CD4-positive, alpha-beta T cell treated with Interleukin-12 subunit alpha and Interleukin-12 subunit beta, for 1 hour (primary cell): Measurements from ENCODE around the gene OBP2B.
"Not testable (repeated sequence)": the region's sequence is repeated elsewhere in the genome, so short reads cannot be mapped to it uniquely, and the experiment has no call there.

Experiments
- DNase-seq: peaks from one replicate; pipeline ENCODE4 v3.0.0-alpha.2; 2020

The OBP2B gene

DNA sequence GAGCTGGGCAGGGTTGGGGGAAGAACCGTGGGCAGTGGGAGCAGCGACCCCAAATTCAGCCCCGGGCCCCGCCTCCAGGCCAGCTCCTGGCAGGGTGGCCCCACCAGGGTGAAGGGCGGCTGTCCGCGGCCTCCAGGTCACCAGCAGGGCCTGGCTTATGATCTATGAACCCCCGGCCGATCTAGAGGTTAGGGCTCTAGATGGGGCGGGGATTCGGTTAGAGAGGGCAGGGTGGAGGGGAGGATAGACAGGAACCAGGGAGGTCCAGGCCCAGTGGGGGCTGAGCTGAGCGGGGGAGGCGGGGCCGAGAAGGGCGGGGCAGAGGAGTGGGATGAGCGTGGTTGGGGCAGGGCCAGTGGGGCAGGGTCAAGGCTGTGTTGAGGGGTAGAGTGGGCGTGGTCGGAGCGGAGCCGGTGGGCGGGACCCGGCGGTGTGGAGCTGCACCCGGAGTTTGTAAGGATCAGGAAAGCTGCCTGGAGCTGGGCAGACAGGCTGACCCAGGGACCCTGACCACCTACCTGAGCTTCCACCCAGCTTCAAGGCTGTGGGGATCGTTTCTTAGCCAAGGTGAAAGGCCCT is 29.3 kb upstream of the OBP2B start:
- DNase-seq = peak; percentile 44

DNA sequence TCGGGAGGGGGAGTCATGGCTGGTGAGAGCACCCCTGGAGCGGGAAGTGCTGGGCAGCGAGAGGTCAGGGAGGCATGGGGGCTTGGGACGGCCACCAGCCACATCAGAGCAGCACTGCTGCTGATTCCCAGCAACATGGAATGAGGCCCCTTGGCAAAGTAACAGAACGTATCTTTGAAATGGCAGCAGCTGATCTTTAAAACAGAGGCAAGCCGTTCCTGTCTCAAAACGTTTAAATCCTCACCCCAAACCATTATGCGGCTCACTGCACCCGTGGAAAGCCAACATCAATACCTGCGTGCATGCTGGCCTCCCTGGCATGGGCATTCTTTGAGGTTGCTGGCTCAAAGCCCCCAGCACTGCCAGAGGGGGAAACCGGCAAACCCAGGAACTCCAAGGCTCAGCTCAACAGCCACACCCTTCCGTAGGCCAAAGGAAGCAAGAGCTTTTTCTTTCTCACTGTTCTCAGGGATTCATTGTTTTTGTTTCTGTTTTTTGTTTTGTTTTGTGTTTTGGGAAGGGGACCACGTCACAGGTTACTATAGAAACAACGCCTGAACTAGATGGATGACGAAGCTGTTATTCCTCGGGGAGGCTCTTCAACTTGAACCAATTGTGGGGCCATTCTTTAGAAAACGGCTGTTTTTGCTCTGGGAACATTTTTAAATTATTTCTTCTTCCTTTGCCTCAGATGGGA is 28.1 kb upstream of the OBP2B start:
- no peak for DNase-seq

DNA sequence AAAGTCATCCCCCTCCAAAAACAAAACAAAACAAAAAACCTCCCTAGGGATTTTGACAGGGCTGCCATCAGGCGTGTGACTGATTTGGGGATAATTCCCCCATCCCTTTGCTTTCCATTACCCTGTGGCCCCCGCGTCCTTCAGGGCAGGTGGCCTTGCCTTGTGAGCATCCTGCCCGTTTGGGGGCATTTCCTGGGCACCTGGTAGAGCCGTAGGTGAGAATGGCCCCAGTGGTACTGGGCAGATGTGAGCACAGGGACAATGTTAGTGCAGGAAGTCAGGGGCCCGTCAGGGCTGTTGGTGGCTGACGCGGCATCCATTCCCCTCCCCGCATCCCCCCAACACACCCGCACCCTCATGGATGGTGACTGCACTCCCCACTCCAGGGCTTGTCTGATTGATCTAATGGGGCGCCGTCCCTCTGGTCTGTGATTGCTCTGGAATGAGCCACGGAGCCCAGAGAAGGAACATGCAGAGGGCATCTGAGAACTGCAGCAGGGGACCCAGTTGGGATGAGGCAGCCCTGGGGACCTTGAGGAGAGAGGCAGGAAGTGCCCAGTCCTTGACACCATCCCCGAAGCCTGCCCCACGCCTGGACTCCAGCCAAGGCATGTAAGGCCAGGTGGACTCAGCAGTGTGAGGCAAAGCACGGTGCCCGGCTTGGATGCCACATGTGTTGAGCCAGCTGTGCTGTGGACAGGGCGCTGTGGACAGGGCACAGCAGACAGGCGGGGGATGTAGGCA is 27.4 kb upstream of the OBP2B start:
- not testable (repeated sequence) for DNase-seq

DNA sequence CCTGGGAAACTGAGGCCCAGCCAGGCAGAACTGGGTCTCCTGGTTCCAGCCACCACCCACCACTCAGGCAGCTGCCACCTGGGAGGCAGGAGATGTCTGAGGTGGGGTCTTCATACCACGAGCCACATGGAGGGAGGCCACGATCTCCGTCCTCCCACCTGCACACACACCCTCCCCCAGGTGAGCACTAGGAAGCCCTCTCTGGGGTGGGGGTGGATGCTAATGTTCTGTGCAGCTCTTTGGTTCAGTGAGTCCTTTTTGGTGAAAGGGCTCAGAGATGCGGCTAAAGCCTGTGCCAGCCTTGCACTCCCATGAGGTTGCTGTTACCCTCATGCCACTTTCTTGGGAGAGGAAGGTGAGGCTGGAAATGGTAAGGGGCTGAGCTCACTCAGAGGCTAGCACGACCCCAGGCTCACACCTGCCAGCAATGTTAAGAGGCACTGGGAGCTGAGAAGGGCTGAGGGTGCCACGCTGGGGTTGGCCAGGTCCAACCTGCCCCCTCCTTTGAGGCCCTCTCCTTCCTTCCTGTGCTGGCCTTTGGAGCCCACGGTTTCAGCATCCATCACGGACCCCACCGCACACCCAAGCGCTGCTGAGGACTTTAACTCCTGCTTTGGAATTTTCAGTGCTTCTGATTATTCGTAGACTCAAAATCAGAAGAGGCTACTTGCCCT is 26.6 kb upstream of the OBP2B start:
- no peak for DNase-seq

DNA sequence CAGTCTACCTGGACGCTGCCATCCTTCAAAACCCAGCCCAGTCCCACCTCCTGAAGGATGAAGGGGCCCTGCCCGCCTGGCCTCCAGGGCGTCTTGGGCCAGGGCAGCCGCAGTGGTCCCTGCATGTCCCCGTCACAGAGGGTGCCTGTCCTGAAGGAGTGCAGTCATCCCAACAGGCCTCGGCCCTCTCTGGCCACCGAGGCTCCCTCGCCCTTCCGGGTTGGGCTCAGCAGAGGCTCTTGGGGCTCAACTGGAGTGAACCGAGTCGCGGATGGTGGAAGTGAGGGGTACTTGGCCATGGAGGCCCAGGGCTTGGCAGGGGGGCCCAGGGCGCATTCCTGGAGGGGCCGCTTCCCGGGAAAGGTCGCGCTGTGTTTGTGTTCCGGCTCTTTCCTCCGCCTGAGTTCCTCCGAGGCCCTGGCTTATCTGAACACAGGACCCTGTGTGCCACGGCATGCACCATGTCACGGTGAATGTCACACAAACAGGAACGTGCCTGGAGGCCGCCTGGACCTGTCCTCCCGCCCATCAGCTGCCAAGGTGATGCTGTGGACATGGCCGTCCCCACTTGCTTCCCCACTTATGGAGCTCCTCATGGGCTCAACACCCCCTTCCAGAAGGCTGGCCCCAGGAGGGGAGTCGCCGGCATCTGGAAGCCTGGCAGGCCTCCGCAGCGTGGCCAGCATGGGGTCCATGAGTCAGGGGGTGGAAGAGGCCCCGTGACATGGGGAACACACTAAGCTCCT is 25.7 kb upstream of the OBP2B start:
- DNase-seq = no peak

DNA sequence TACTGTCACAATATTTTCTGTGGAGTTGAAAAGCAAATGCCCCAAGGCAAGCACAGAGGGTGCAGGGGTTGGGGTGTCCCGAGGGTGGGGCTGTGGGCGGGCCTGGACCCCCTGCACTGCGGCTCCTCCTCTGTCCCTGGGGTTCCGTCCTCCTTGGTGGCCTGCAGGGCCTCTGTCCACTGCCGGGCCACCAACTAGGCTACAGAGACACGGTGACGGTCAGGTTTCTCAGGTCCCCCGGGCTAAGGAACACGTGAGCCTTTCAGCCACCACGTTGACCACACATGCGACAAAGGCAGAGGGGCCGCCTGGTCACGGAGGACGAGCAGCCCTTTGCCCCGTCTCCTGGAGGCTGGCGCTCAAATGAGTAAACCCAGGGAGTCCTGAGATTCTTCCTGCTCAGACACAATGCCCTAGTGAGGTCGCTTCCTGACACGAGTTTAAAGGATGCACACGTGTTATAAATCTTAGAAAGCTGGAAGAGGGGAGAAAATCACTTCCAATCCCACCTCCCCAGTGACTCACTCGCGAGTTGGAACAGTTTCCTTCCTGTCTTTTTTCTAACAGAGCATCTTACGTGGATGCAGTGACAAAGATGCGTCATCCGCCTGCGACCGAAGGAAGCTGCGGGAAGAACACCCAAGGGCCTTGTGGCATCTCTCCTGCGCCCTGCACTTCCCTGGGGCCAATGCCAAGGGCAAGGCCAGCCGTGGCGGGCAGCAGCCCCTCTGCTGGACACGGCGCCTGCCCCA is 24.8 kb upstream of the OBP2B start:
- no peak for DNase-seq

DNA sequence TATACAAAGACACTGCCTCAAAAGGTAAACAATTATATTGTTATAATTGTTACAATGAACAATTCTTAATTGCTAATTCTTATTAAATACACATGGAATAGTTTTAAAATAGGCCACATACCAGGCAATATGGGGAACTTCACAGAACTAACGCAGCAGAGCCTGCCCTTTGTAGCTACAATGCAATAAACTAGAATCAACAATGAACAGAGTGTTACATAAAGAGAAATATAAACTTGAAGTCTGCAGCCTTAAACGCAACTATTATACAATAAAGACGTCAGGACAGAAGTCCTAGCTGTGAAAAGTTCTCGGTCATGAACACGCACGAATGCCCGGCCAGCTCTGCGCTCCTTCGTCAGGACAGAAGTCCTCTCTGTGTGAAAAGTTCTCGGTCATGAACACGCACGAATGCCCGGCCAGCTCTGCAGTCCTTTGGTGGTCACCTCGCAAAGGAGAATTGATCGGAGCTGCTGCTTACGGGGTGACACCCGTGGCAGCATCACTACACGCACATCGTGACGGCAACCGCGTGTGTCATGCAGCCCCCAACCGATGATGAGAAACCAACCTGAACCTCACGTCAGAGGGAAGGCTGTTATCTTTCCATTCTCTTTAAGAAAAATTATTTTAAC is 23.0 kb upstream of the OBP2B start:
- not testable (repeated sequence) for DNase-seq

DNA sequence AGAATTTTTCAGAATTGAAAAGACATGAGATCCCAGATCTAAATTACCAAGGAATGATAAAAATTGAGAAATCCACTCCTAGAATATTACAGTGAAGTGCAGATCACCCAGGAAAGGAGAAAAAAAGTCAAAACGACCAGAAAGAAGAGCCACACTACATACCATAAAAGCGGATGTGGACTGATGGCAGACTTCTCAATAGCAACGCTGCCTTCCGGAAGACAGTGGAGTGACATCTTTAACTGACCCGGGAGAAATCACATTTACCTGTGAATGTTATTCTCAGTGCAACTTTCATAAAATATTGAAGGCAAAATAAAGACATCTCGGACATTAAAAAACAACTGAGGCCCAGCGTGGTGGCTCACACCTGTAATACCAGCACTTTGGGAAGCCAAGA is 21.5 kb upstream of the OBP2B start:
- not testable (repeated sequence) for DNase-seq

DNA sequence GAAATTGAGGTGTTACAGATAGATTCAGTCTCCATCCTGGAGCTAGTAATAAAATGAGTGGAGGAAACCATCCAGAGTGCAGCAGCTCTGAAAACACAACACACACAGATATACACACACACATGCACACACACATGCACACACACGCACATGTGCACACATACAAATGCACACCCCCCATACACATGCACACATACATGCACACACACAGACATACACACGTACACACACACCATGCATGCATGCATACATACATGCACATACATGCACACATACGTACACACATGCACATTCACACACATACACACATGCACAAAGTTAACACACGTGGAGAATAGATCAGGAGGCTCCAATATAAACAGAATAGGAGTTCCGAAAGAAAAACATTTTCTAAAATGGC is 21.0 kb upstream of the OBP2B start:
- DNase-seq = no peak

DNA sequence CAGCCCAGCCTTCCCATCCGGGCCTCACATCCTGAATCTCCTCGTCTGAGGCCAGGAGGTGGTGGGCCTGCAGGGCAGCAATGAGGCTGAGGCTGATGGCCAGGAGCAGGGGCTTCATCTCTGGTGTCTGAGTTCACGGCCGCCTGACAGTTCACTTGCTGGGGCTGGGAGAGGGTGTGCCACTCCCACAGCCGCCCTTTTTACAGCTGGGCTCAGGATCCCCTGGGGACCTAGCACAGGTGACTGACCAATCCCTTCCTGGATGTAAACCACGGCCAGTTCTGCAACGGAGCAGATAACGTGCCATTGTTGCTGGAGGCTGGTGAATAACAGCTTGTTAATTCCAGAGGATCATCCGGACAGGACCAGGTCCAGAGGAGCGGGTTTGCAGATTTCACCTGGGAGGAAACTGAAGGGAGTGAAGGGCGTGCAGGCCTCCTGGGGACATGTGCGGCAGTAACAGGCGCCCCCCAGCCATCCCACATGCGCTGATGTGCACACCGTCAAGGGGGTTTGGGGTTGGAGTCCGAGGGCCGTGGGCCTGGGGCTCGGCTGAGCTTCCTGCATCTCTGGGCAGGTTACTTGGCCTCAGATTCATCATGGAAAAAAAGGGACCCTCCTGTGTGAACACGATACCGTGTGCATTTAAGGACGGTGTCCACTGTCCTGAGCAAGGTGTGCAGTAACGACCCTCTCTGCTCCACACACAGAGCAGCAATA is 19.6 kb upstream of the OBP2B start:
- not testable (repeated sequence) for DNase-seq

DNA sequence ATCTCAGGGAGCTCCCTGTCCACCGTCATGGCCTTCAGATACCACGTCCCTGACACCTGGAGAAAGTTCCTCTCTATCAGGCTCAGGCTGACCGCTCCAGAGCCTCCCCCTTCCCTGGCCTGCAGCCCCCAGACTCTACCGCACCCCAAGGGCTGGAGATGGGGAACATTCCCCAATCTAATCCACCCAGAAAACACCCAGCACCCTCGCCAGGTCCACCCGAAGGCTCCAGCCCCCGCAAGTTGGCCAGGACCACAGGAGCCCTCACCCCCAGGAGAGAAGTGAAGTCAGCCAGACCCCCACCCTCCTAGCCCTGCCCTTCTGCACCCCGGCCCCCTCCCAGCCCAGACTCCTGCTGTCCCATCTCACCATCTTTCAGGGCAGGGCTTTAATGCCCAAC is 18.9 kb upstream of the OBP2B start:
- DNase-seq = not testable (repeated sequence)

DNA sequence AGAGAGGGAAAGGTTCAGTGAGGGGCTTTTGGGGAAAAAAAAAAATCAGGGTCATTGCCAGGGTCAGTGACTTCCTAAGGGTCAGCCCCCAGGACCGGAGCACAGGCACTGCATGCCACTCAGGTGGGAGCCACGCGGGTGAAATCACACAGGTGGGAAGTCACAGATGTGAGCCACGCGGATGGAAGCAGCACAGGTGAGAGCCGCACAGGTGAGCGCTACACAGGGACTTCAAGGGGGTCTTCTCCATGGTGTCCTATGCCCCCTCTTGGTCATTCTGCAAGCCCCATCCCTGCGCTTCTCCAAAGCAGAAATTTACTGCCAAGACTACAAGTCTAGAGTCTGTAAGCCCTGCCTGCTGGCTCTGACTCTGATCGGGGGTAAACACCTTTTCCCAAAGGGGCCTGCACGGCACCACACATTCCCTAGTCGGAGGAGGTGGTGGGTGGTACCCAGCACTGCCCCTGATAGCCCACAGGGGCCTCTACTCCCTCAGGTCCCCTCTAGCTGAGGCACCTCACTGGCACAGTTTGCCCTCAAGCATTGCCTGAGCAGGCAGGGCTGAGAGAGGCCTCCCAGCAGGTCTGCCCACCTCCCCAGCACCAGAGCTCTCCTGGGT is 18.3 kb upstream of the OBP2B start:
- no peak for DNase-seq

DNA sequence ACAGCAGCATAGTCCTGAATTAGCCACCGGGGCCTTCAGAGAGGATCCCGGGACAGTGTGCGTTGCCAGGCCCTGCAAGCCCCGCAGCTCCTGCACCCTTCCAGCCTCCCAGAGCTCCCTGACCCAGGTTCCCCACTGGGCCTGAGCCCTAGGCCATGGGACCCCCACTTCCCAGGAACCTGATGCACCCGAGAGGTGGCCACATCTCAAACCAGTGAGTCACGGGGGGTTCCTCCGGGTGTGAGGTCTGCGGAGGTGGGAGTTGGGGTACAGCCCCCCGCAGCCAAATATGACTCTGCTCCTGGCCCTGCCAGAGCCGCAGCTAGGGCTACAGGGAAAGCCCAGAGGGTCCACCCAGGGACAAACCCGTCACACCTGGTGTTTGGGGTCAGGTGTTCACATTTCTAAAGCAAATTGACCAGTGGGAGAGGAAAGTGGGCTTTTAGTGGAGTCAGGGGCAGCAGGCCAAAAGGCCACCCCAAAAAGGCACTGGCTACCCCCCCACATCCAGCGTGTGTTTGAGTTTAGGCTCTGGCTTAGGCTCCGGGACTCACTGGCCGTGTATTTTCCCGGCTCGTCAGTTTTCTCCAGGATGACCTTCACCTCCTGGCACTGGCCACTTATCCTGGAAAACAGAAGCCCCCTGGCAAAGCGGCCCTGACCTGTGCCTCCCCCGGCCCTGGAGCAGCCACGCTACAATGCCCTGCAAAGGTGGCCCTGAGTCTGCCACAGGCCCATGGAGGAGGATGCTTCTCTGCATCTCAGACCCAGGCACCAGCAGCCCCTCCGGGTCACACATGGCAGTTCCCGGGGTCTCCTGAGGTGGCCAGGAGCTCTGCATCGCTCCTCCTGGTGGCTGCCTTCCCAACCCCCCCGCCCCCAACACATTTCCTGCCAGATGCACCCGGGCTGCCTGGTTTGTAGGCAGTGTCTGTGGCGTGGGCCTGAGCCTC is 17.4 kb upstream of the OBP2B start:
- DNase-seq = no peak

DNA sequence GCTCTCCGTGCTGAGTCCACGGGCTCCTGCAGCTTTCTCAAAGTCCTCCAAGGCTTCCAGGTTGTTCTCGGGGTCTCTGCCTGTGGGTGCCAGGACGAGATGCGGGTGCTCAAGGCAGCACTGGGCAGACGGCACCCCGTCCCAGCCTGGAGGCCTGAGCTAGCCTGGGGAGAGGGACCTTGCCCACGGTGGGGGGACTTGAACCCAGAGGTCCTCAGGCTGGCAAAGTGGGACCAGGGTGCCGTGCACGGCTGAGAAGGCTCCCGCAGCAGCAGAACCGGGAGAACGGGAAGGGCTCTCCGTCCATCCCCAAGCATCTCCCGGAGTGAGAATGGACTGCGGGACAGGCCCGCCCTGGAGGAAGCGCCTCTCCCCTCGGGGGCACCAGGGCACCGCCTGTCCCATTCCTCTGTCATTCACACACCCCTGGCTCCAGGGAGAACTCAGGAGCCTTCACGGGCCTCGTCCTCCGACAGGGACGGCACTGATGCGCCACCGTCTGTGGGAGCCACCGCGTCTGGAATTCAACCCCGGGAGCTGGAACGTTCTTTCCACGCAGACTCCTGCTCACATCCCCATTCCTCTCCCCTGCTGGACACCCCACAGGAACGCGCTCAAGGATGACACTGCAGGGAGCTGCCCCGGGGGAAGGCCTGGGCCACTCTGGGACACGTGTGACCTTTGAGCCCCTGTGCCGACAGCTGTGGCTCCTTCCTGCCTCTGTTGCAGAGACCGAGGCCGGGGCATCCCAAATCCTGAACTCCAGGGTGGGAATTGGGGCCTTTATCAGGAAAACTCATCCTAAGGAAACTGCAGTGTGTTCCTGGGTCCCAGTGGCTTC is 16.3 kb upstream of the OBP2B start:
- no peak for DNase-seq

DNA sequence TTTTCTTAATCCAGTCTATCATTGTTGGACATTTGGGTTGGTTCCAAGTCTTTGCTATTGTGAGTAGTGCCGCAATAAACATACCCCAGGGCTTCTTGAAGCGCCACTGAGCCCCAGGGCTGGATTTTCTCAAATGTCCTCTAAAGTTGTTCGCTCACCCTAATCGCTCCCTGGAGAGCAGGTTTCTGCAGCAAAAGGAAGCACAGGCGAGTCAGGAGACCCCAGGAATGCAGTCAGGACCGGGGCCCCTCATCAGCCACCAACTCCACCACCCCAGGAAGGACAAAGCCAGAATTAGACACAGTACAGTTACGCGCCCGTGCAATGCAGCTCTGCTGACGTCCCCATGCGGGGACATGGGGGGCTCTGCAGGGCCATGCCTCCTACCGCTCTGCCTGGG is 15.7 kb upstream of the OBP2B start:
- DNase-seq = no peak

DNA sequence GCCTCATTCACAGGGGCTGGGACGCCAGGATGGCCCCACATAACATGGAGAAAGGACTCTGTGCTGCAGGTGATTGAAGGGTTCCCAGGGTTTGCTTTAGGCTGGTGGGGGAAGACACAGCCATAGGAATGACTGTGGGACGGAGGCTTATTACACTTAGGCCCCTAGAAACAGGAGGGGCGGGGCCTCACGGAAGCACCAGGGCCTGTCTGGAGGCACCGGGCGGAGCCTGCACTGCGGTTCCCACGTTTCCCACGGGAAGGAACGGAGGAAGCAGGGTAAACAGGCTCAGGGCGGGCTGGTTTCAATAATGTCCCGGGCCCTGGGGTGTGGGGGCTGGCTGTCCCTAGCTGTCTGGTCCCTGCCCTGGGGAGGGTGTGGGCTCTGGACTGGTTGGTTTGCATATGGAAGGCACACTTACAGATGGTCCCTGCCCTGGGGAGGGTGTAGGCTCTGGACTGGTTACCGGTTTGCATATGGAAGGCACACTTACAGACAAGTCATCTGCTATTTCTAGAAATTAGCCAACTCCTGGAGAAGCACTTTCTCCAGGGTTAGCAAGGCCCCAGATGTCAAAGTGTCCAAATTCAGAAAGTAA is 14.2 kb upstream of the OBP2B start:
- not testable (repeated sequence) for DNase-seq

DNA sequence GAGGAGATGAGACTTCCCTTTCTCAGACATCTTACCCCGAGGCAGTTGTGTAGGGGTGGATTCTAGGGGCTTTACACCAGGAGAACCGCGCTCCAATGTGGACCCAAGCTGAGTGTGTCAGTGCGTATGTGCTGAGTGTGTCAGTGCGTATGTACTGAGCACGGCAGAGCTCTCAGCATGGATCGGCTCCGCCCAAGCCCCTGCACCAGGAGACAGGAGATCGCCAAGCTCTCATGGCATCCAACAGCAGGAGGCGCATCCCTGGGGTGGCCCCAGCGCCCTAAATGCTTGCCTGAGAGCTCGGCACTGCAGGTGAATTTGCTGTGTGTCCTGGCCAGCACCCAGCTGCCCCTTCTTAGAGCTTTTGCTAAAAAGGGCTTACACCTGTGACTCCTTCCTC is 12.9 kb upstream of the OBP2B start:
- not testable (repeated sequence) for DNase-seq
